Stimulated activated CD8-positive, alpha-beta memory T cell treated with anti-CD3 and anti-CD28 coated beads, Interleukin-7, amount 100 ng/mL, for 4 hours (primary cell): ENCODE measurements around the gene JADE1.

Experiments
- DNase-seq, 2 donors: peaks; one replicate each; pipeline ENCODE4 v3.0.0-alpha.2; 2020; ENCODE audit warnings: low read depth in 2 of 2

JADE1 gene

DNA sequence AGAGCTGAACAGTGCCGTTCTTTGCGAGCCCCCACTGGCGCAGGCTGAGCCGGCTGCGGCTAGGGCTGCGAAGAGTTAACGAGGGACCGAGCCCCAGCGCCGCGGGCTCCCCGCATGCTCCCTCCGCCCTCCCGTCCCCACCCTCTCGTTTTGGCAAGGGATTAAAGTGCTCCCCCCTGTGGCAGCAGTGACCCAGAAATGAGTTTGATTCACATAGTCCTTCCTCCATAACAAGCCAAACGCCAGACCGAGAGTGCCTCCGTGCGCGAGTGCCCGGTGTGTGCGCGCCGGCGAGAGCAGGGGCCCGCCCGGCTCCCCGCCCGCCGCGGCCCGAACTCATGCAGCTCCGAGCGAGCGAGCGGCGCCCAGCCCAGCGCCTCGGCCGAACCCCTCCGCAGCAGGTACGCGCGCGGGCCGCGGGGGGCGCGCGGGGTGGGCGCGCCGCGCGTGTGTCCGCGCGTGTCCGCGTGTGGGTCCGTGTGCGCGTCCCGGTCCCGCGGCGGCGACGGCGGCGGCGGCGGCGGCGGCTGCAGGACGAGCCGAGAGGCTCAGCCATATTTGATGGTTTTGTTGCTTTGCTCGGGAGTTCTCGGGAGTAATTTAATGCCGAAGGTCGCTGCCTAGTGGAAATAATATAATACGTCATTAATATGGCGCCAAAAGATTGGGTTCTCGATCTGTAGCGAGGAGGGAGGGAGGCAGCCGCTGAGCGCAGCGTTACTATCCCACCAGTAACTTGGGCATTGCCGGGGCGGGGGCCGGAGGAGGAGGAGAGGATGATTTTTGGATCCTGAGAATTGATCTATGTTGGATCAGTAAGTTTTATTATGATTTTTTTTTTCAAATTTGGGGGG lies at the start of gene JADE1:
Gene JADE1, plus strand, starts transcription at position 224 of the 854 bp plus-strand sequence. CDS start 22,059 bp downstream, outside the sequence.
- DNase-seq: peak; percentile 84 to 88

DNA sequence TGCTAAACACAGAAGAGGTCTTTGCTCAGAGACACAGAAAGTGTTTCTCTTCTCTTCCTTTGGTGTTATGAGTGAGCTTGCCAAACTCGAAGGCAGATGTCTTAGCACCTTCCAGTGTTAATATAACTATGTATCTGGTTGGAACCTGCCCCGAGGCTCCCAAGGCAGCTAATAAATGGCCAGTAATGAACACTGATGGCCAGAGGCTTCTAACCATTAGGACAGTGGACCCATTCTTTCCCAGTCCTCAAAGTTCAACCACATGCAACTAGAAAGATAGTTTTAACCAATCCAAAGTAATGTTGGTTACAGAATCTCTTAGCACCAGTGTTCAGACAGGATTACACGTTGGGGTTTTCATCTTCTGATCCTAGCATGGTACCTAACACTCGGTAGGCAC lies 42.7 kb upstream of the JADE1 start:
- DNase-seq: no peak

DNA sequence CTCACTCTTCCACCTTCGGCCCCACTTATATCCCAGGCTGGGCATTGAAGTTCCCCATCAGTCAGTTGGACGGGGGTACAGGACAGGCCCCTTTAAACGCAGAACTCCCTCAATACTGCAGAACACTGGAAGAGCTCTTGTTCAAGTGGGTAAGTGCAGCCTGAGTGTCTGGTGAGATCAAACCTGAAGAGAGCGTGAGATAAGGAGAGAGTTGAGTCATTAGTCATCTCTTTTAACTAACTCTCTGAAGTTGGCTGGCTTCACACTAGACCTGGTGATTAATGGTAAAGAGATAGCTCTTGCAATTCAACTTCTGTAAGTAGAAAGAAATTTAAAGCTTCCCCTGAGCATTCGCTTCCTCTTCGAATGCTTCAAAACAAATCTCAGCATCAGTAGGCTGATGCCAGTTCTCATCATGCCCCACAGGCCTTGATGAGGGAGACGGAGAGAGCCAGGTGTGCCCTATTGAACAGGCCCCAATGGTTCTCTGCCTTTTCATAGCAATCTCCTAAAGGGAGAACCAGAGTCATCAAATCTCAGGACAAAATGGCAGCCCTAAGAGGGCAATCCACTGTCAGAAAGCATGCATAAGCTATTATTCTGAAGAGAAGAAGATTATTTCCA lies 41.0 kb upstream of the JADE1 start:
- DNase-seq: no peak

DNA sequence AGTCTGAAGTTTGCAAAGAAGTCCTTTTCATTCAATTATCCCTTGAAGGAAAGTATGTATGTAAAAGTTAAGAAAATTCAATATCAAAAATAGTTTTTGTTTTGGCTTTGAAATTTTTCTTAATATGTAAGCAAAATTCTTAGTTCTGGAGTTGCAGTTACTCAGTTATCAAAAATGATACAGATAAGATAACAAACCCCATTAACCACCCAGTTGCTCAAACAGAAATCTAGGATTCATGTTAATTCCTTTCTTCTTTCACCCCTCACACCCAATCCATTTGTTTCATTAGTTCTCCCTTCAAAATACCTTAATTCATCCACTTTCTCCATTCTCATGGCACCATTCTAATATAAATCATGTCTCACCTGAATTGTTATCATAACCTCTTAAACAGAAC lies 40.5 kb upstream of the JADE1 start:
- no peak for DNase-seq

DNA sequence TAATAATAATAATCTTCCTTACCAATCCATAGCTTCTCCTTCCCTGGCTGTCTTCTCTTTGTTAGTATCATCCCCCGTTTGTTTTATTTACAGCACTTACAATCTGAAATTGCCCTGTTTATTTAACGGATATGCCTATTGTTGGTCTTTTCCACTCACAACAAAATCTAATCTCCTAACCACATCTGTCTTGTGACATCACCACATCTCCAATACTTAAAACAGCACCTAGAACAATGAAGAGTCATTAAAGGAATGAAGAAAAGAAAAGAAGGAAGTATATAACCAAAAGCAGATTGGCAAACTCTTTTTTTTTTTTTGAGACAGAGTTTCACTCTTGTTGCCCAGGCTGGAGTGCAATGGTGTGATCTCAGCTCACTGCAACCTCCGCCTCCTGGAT lies 38.7 kb upstream of the JADE1 start:
- no peak for DNase-seq

DNA sequence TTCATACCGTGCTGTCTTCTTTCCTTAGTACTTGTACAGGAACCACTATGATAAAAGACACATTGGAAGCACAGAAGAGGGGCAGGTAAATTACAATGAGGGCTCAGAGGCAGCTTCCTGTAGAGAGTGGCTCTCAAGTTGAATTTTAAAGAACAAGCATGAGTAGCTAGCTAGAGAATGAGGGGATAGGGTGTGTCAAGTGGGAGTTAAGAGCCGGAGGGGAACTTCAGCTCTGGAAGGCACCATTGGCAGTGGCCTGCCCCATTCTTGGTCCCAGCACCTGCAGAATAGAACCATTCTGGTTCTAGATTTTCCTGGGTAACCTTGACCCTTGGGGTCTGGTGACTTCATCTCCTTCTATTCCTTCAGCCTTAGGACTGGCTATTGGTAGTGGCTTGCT lies 34.0 kb upstream of the JADE1 start:
- no peak for DNase-seq

DNA sequence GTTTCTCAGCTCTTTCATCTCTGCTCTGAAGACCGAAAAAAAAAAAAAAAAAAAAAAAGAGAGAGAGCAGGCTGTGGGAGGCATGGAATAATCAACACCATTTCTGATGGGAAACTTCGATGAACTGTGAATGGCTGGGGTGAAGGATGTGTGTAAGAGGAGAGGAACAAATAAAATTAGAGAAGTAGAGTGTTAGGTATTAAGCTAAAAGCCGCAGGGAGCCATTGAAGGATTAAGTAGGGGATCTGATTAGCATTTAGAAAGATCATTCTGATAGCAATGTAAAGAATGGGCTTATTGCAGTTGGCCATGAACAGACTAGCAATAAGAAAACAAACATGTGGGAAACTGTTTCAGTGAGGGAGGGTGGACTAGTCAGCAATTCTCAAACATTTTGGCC lies 33.6 kb upstream of the JADE1 start:
- no peak for DNase-seq

DNA sequence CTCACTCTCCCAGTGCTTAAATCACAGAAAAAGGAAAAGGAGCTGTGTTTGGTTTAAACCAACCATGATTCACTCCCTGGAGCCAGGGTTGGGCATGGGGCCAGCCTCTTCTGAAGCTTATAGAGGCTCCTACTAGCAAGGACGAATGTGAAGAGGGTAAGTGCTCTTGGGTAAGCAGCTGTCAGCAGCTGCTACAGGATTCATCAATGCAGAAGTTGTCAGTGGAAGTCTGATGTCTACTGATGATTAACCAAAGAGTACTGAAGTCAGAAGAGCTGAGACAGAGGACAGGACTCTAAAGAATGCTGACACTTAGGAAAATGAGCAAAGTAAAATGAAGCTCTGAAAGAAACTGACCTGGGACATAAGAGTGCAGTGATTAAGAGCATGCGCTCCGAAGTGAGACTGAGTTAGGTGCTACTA lies 32.7 kb upstream of the JADE1 start:
- no peak for DNase-seq

DNA sequence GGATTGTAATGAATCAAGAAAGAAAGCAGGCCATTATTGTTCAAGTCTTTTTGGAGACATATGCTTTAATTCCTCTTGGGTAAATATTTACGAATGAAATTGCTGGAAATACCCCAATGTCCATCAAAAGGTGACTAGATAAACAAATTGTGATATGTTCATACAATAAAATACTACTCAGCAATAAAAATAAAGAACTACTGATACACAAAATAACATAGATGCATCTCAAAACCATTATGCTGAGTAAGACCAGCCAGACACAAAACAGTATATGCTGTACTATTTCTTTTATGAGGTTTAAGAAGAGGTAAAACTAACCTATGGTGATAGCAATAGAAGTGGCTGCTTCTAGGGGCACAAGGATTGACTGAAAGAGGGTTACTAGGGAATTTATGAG lies 28.8 kb upstream of the JADE1 start:
- DNase-seq: no peak

DNA sequence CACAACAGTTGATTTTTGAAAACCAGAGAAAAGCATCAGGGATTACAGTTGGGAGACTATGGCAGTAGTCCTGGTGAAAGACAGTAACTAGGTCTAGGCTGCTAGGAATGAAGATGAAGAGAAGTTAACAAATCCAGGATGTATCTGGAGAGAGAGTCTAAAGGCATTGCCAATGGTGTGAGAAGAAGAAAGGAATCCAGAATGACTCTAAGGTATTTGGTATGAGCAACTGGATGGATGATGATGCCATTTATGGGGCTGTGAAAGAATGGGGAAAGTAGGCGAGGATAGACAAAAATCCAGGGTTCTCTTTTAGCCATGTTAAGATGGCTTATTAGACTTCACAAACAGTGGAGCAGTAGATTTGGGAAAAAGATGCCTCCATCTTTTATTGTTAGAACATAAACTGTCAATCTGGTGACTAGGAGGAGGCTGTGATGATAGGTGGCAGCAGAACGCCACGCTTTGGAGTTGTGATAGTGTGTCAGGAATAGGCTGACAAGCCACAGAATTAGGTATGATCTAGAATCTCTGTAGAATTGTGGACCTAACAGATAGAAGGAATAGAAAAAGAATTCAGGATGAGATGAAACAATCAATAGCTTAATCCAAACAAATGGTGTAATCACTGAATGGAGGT lies 27.3 kb upstream of the JADE1 start:
- peak; percentile 36 to 44 for DNase-seq

DNA sequence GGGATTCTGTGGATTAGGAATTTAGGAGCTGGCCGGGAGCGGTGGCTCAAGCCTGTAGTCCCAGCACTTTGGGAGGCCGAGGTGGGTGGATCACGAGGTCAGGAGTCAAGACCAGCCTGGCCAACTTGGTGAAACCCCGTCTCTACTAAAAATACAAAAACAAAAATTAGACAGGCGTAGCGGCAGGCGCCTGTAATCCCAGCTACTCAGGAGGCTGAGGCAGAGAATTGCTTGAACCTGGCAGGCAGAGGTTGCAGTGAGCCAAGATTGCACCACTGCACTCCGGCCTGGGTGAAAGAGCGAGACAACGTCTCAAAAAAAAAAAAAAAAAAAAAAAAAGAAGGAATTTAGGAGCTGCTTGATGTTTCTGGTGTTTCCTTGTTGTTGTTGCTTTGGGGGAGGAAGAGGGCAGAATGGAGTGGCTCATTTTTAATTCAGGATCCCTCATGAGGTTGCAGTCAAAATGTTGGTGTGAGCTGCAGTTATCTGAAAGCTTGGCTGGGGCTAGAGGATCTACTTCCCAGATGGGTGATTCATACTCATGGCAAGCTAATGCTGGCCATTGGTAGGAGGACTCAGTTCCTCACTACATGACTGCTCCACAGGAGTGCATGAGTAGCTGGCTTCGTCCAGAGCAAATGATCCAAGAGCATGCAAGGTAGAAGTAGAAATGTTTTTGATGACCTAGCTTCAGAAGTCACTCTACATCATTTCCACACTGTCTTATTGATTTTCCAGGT lies 26.5 kb upstream of the JADE1 start:
- no peak for DNase-seq

DNA sequence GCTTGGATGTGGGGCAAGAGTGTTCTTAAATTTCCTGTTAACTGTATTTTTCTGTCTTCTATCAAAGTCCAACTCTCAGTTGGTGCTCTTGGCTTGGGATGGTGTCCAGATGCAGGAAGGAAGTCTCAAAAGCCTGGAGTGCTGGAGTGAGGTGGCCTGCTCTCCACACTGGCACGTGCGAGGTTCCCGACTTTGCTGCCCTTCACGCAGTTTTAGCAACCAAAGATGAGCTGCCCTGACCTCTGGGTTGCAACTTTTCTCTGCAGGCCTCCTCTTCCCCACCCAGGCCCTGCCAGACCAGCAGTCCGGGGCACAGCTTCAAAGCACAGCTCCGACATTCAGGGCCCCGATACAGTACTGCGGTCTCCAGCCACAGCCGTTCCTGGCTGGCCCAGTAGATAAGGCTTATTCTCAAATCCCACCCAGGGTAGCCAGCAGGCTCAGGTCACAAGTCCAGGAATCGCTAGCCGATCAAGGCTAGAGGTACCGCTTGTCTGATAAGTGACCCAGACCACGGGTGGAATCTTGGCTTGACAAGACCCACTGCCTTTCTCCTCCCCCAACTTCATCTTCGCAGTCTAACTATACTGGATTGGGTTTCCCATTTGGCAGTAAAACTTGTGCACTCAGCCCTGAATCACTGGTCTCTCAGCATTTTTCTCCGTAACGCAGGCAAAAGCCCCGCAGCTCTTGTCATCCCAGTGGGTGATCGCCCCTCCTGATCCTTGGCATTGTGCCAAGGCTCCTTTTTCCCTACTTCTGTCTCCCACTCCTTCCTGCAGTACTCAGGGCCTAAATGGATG lies 21.8 kb upstream of the JADE1 start:
- no peak for DNase-seq

DNA sequence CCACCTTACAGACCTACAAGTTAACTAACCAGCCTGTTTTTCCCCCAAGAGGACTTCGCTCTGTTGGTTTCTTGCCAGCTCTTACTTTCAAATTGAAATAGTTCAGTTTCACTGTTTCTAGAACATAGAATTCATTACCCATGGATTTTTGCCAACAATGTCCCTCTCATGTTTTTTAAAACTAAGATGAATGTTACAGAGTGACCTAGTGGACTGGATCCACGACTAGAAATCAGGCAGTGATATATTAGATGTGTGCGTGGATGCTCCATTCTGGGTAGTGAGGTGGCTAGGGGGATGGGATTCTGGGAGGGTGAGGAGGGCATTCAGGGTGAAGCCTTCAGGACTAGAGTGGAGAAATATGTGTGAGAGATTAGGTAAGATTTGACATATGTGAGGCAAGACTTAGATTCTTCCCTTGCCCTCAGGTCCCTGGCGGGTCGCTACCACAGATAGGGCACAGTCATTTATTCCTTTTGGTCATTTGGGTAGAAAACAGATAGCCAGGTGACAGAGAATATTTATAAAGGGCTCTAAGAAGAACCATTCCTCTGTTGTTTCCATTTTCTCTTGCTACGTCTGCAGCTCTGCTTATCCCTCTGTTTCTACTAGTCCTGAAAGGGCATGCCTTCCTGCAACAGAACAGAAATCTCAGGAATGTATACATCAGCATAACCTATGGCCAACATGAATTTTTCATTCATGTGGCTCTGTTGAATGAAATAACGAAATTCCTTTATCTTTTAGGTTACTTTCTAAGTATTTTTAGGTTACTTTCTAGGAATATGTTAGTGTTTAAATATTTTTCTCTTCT lies 15.4 kb upstream of the JADE1 start:
- DNase-seq: no peak

DNA sequence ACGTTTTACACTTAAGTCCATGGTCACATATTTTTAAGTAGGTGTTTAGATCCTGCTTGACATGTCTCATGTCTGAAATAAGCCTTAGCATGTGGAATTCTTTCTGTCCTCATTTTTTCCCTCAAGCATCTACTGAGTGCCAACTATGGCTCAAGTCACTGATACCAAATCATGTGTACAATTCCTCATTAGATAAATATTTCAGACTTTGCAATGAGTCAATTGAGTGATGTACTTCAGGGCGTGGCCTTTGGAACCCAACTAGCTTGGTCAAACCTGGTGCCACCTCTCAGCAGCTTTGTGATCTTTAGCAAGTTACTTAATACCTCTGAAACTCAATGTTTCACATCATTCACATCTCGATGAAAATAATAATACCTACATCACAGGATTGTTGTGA lies 12.6 kb upstream of the JADE1 start:
- DNase-seq: no peak

DNA sequence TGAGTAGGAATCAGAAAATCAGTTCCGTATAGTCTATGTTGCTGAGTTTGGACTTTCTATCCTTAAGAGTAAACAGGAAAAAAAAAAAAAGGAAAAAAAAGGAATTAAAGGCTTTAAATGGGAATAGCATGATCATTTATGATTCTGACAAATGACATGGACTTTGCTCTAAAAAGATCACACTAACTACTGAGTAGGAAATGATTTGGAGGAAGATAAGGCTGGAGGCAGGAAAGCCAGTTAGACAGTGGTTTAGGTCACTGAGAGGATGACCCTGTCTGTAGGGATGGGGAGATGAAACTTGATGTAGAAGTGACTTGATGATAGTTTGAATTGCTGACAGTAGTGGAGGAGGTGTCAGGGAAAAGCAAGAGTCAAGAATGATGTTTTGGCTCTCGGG lies 9.2 kb upstream of the JADE1 start:
- DNase-seq: no peak

DNA sequence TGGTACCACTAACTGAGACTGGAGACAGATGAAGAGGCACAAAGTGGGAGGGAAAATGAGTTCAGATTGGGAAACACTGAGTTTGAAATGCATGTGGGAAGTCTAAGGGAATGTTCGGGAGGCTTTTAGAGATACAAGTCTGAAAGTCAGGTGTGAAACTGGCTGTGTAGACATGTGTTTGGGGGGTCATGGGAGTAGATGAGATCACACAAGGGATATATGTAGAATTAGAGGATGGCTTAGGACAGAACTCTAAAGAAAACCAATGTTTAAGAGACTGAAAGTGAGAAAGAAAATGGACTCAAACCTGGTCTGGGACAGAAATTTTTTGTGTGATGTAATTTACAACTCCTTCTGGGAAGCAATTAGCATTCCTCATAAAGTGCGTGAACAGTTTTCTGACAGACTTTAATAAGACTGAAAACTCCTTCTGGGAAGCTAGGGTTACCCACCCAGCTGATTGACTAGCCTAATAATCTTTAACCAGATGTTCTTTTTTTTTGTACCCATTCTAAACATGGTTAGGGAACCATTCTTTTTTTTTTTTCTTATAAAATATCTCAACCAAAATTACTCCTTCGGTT lies 8.7 kb upstream of the JADE1 start:
- no peak for DNase-seq

DNA sequence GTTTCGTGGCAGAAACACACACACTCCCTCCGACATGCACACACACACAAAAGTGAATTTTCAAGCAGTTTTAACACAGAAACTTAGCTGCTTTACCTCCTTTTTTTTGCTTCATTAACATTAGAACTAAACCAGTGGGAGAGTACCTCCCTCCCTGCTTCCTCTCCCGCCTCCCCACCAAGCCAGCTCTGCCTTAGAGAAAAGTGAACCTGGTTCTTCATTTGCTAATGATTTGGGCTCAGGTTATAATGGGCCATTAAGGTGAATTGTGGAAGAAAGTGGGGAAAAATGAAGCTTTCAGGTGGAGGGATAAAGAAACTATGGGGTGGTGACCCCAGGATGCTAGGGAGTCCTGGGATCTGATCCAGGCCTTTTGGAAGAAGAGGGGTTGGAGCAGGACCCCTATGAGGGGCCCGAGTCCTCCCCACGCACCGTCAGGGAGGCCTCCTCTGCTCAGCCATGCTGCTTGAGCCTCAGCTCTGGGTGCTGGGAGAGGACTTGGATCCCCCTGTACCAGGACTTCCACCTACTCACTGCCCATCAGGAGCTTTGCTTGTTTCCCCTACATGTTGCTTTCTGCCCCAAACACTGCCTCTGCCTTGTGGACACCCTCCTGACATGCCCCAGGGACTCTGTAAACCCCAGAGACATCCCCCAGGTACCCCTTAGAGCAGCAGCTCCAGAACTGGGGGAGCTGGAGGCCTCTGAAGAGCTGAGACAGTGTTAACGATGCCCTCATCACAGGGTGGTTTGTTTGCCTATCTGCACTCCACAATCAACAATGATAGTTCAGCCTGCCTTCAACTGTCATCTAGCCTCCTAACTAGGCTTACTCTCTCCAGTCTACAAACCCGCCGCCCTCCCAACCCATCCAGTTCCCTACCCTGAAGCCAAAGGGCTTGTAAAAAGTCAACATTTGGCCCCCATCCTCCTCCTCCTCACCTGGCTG lies 6.5 kb upstream of the JADE1 start:
- no peak for DNase-seq

DNA sequence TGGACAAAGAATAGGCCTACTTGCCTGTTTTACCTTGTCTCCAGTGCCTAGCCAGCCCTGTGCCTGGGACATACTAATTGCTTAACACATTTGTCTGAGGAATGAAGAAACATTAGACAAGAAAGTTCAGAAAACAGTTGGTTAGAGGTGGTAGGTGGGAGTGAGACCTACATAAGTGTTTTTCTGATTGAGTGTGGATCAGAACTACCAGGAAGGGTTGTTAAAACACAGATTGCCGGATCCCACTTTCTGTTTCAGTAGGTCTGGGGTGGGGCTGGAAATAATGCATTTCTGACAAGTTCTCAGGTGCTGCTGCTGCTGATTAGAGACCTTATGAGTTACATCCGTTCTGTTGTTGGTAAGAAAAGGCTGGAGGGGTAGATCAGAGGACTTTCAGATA lies 5.7 kb upstream of the JADE1 start:
- no peak for DNase-seq

DNA sequence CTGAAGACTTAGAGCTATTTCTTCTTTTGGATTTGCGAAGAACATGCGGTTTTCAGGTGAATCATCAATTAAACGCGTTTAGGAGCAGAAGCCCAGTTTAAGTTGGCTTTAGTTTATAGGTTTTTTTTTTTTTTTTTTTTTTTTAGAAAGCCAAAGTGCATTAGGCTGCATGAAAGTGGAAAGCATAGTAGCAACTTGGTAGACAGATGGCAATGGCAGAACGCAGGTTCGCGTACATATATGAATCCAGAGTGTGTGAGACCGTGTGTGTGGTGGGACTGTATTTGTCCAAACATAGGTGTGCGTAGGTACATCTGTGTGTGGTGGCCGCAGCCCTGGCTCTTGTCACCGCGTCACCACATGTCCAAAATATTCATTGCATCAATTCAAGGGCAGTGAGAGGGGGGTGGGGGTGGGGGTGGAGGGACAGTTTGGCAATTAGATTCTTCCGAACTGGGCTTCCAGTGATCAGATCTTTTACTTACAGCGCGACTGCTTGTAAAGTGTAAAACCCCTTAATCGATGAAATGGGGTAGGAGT lies 901 bp downstream of the JADE1 start:
- no peak for DNase-seq
